HFF-Myc (cell line): ENCODE results near the gene TRERF1.
A peak's percentile ranks its signal among the peaks of the same experiment; 100 is the strongest.

Source experiments
- DNase-seq: peaks from one replicate; pipeline ENCODE4 v3.0.0-alpha.2; 2011; ENCODE audit warnings: low read depth; ENCODE audit errors: extremely low read depth
- H3K4me3 ChIP-seq: replicated peaks from 2 replicates; pipeline ENCODE4 v1.5.1; 2011; ENCODE audit warnings: low read depth, mild to moderate bottlenecking, control low read depth, low read length
- TF ChIP-seq, protein P1 (sequence below): IDR thresholded peaks from 2 replicates; pipeline ENCODE4 v1.5.1; 2012; ENCODE audit warnings: mild to moderate bottlenecking, low read depth, low read length, control low read depth; ENCODE audit errors: missing control alignments

The TRERF1 gene

DNA sequence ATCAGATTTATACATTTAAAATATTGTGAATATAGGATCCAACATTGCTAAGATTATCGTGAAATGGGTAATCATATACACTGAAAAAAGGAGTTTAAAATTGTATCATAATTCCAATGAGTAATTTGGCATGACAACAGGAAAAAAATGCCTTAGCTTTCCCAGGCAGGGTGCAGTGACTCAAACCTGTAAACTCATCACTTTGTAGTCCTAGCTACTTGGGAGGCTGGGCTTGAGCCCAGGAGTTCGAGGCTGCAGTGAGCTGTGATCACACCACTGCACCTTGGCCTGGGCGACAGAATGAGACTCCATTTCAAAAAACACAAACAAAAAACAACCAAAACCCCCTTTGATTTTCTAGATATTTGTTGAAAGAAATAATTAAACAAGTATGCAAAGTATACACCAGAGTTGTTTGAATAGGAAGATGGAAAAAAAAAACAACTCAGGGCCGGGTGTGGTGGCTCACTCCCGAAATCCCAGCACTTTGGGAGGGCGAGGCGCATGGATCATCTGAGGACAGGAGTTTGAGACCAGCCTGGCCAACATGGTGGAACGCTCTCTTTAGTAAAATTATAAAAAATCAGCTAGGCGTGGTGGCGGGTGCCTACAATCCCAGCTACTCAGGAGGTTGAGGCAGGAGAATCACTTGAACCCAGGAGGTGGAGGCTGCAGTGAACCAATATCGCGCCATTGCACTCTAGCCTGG is 98.7 kb downstream of the TRERF1 start:
- no peak overlapping the region for H3K4me3 ChIP-seq
- TF ChIP-seq, protein P1, sequence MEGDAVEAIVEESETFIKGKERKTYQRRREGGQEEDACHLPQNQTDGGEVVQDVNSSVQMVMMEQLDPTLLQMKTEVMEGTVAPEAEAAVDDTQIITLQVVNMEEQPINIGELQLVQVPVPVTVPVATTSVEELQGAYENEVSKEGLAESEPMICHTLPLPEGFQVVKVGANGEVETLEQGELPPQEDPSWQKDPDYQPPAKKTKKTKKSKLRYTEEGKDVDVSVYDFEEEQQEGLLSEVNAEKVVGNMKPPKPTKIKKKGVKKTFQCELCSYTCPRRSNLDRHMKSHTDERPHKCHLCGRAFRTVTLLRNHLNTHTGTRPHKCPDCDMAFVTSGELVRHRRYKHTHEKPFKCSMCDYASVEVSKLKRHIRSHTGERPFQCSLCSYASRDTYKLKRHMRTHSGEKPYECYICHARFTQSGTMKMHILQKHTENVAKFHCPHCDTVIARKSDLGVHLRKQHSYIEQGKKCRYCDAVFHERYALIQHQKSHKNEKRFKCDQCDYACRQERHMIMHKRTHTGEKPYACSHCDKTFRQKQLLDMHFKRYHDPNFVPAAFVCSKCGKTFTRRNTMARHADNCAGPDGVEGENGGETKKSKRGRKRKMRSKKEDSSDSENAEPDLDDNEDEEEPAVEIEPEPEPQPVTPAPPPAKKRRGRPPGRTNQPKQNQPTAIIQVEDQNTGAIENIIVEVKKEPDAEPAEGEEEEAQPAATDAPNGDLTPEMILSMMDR: no peak
- DNase-seq: no peak

DNA sequence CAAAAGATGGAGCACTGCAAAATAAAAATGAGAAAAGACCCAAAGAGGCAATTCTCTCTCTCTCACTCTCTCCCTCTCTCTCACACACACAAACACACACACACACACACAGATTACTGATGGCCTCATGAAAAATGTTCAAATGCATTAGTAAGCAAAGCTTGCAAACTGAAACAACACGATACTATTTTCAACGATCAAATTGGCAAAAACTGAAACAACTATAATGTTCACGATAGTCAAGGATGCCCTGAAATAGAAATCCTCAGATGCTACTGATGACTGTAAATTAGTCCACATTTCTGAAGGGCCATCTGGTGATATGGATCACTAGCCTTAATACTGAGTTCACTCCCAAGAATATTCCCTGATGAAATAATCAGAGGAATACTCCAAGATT is 100.8 kb downstream of the TRERF1 start:
- no peak for DNase-seq
- TF ChIP-seq, protein P1: no peak
- no peak overlapping the region for H3K4me3 ChIP-seq

DNA sequence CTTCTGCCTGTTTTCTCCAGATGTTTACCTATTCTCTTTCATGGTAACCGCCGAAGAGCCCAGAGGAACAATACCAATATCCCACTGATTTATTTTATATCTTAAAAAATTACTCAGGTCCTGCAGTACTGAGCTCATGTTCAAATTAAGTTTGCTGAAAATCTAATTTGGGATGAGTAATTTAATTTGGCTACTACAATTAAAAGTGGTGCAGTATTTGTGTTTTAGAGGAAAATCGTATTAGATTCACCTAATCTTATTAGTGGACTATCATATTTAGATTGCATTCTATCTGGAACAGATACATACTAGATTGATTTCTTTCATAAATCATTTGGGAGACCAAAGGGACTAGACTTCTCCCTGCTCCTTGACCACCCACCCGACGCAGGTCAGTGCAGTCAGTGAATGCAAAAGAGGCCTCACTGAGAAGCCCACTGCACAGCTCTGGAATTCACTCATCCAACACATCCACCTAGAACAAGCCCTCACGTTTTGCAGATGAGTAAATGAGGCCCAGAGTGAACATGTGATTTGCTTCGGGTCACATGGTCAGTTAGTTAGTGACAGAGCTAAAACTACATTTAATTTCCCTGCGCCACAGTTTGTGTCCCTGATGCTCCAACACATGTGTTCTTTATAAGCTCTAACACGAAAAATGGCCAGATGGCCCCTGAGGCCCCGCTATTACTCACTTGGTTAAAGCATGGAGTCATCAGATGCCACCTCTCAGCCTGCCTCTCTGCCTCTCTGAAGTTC is 101.8 kb downstream of the TRERF1 start:
- TF ChIP-seq, protein P1: no peak
- peak; percentile 54 for DNase-seq

DNA sequence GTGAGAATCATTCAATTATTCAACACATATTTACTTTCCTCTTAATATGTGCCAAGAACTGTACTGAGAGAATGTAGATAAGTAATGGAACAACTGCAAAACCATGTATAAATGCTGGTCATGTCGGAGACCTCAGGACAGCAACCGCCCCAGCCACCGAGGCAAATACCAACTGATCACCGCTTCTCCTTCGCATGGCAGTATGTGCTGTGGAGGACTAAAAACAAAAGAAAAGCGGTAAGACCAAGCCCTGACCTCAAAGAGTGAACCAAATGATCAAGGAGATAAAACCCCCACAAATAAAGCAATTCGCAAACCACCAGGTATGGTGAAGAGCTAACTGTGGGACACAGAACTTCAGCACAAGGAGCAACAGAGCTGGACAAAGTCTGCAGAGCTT is 104.3 kb downstream of the TRERF1 start:
- TF ChIP-seq, protein P1: no peak
- H3K4me3 ChIP-seq: no peak overlapping the region

More for the DNA sequence above, 101.8 kb downstream of the TRERF1 start:
- no peak overlapping the region for H3K4me3 ChIP-seq

DNA sequence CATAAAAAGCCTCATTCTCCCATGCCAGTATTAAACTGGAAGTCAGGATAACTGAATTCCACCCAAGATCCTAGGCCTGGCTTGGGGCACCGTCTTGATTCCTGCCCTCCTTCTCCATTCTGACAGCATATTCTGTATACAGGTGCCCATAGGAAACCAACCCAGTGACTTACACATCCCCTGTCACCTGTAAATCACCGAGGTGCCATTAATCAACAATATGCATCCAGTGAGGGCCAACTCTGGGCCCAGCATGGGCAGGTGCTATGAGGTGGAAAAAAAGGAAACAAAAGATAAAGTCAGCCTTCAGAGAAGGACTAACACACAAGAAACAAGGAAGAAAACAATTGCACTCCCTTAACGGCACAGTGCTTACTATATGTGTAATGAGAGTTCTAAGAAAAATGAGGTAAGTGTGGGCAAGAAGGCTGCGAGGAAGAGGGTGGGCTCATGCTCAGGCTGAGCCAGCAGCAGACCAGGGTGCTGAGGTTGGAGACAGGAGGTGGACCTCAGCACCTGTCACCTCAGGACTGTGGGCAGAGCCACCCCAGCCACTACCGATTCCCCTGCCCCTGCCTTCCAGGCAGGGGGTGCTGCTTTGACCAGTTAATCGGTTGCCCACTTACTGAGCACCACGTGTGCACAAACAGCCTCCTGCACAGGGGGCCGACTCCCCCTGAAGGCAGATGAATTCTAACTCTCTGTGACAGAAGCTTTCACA is 105.9 kb downstream of the TRERF1 start:
- no peak for DNase-seq
- H3K4me3 ChIP-seq: no peak overlapping the region
- TF ChIP-seq, protein P1: no peak

More for the DNA sequence above, 104.3 kb downstream of the TRERF1 start:
- DNase-seq: no peak

DNA sequence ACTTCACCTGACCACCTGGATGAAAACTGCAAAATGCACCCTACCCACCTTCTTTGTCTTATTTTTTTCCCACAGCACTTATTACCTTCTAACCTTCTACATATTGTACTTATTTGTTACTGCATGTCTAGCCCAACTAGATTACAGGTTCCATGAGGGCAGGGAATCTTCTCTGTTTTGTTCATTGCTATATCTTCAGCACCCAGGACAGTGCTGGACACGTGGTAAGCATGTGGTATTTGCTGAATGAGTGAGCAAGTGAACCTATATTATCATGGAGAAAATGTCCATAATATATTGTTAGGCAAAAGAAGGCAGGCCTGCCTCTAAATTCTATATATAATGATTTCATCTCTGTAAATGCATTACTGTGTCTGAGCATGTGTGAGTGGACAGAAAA is 107.0 kb downstream of the TRERF1 start:
- DNase-seq: no peak
- TF ChIP-seq, protein P1: no peak
- H3K4me3 ChIP-seq: no peak overlapping the region
